Muscle of back (tissue), 11 donors: Measurements from ENCODE around the gene SRSF6. TPM values are rescaled to one million over a fixed set of nuclear protein-coding genes. Genes with fewer than 3 reads are reported as not detected.
"Not testable (repeated sequence)": the region's sequence is repeated elsewhere in the genome, so short reads cannot be mapped to it uniquely, and the experiment has no call there.

ENCODE experiments used
- DNase-seq, 3 donors: peaks; one replicate each; pipeline versions ENCODE4 v3.0.0 to v3.0.0-alpha.2; 2013
- polyA plus RNA-seq, 10 donors: library from polyadenylated mRNA; unstranded; fragments of 120-200 nt; gene quantifications; one replicate each; pipeline ENCODE4 v1.2.1, GENCODE V29; 2013; ENCODE audit not compliant: insufficient read length in 10 of 10

Gene SRSF6
- polyA plus RNA-seq, 10 donors: 125 to 206 (median 155) TPM

DNA sequence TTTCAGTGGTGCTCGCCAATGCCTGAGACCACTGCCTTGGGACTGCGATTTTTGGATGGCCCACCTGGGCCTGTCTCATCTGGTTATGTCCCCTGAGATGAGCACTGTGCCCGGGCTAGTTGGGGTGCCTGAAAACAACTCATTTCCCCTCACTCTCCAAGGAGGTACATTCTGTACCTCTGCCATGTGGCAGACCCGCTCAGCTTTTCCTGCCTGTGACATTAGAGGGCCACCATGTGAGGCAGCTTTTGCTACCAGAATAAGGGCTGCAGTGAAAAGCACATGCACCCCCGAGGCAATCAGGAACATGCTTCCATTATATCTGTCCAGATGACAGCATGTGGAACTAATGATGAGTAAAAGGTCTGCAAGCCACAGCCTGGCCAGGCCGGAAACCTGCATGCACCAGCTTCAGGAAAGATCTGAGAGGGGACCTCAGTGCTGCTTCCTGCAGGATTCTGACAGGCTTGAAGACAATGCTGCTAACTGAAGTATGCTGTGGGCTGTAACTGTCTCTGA, 11.3 kb upstream of the SRSF6 start:
- DNase-seq: no peak

DNA sequence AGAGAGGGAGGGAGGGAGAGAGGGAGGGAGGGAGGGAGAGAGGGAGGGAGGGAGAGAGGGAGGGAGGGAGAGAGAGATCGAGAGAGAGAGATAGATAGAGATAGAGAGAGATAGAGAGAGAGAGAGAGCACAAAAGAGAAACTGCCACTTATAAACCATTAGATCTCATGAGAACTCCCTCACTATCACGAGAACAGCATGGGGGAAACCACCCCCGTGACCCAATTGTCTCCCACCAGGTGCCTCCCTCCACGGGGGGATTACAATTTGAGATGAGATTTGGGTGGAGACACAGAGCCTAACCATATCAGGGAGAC, 9.3 kb upstream of the SRSF6 start:
- DNase-seq: not testable (repeated sequence)

DNA sequence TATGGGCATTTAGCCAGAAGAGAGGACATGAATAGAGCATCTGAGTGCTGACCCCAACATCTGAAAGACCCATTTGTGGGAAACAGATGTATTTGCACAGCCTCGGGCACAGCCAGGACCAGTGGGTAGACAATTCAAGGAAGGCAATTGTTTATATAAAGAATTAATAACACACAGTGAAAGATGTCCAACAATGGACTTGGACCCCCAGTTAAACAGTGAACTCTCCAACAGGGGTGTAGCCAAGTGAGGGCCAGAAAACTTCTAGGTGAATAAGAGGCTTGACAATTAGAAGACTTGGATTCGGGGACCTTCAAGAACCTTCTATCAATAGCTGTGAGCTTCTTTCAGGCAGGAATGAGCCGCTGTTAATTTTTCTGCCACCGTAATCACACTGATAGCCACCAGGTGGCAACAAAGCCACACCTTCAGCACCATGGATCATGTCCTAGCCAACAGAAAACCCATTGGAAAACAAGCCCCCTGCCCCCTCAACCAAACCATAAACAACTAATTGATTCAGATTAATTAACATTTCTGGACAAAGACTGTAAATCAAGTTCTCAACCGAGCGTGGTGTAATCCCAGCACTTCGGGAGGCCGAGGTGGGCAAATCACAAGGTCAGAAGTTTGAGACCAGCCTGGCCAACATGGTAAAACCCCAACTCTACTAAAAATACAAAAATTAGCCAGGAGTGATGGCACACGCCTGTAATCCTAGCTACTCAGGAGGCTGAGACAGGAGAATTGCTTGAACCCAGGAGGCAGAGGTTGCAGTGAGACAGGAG, 8.8 kb upstream of the SRSF6 start:
- peak; percentile 19 to 49 (median 30) for DNase-seq

DNA sequence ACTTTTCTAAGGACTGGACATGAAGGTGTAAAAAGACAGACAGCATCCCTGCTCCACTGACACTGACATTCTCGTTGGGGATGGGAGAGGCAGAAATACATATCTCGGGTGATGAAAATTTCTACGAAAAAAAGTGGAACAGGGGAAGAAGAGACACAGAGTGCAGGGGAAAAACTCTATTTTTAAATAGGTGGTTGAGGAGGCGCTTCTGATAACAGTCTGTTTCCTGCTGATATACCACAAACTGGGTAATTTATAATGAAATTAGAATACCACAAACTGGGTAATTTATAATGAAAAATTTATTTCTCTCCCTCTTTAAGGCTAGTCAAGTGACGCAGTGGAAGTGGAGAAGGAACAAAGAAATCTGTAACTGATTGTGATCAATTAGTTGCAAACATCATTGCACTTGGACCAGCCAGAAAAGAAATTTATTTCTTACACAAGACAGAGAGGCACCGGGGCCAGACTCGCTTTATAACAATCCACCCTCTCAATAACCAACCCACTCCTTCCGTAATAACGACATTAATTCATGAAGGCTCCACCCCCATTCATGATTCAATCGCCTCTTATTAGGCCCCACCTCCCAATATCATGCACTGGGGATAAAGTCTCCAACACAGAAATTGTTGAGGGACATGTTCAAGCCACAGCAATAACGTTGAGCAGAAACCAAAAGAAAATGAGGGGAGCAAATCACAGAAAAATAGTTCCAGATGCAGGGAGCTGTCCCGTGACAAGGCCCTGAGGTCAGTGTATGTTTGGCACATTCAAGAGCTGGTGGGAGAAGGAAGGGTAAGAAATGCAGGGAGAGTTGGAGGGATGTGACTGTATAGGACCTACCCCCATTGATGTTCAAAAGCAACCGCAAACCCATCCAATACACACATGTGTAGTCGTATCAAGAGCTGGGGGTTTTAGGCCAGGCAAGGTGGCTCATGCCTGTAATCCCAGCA, 6.6 kb upstream of the SRSF6 start:
- DNase-seq: no peak

DNA sequence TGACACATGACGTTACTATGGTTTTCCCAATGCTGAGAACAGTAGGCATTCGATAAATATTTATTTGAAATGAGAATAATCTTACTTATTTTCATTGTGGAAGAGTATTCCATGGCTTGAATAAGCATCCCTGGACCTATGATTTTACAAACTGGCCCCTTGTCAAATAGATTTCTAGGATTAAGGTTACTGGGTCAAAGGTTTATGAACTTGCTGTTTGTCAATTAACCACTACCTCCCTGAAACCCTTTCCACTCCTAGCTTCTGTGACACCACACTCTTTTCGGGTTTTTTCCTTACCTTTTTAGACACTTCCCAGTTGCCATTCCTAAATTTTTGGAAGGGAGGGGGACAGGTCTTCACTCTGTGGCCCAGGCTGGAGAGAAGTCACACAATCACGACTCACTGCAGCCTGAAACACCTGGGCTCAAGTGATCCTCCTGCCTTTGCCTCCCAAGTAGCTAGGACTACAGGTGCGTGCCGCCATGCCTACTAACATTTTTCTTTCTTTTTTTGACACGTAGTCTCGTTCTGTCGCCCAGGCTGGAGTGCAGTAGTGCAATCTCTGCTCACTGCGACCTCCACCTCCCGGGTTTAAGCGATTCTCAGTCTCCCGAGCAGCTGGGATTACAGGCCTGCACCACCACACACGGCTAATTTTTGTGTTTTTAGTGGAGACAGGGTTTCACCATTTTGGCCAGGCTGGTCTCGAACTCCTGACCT, 5.1 kb upstream of the SRSF6 start:
- DNase-seq: no peak

DNA sequence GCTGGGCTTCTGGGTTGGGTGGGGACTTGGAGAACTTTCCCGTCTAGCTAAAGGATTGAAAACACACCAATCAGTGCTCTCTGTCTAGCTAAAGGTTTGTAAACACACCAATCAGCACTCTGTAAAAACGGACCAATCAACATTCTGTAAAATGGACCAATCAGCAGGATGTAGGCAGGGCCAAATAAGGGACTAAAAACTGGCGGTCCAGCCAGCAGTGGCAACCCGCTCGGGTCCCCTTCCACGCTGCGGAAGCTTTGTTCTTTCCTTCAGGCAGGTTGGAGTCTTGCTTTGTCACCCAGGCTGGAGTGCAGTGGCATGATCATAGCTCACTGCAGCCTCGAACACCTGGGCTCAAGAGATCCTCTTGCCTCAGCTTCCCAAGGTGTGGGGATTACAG, 1.4 kb upstream of the SRSF6 start:
- DNase-seq: not testable (repeated sequence)

DNA sequence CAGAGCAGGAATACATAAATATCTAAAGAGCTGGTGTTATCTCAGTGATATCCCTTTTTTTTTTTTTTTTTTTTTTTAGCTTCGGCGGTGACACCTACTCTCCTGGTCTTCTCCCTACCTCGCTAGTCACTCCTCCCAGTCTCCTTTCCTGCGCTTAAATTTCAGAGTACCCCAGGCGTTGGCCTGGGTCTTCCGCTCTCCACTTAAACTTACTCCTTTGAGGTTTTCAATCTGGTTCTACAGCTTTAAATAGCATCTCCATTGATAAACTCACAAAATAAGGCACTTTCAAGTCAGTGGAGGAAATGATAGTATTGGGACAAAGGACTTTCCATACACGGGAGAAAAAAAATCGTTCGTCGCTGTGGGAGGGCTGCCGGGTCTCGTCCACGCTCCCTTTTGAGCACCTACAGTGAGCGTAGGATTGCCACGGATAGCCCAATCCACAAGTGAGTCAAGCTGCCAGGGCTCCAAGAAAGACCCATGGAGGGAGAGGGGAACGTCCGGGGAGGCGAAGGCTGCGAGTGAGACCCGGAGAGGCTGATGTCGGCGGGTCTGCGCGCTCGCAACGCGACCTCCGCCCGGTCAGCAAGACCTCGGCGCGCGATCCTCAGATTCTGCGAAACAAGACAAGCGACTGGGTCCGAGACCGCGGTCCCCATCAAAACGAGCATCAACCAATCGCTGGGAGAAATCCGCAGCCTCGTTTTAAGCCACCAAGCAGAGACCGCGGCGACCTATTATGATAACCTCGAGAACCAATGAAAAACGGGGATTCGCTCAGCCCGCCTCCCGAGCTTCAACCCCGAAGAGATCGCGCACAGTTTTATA, 672 bp upstream of the SRSF6 start:
- DNase-seq: peak; percentile 94 to 99 (median 96)

DNA sequence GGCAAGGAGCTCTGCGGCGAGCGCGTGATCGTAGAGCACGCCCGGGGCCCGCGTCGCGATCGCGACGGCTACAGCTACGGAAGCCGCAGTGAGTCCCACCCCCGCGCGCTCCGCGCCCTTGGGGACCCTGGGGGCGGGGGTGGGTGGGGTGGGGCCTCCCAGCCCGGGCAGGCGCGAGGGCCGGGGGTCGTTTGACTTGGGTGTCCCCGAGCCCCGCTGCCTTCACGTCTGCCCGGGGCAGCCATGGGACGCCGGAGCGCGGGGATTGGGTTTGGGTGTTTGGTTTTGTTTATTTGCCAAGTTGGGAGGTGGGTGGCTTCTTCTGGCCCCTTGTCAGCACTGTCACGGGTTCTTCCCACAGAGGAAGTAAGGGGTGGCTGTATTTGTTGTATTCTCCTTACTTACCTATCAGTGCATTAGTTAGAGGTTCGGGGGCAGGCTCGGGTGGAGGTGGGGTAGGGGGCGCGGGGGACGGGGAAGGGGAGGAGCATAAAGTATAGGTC, 777 bp downstream of the SRSF6 start:
- DNase-seq: no peak

DNA sequence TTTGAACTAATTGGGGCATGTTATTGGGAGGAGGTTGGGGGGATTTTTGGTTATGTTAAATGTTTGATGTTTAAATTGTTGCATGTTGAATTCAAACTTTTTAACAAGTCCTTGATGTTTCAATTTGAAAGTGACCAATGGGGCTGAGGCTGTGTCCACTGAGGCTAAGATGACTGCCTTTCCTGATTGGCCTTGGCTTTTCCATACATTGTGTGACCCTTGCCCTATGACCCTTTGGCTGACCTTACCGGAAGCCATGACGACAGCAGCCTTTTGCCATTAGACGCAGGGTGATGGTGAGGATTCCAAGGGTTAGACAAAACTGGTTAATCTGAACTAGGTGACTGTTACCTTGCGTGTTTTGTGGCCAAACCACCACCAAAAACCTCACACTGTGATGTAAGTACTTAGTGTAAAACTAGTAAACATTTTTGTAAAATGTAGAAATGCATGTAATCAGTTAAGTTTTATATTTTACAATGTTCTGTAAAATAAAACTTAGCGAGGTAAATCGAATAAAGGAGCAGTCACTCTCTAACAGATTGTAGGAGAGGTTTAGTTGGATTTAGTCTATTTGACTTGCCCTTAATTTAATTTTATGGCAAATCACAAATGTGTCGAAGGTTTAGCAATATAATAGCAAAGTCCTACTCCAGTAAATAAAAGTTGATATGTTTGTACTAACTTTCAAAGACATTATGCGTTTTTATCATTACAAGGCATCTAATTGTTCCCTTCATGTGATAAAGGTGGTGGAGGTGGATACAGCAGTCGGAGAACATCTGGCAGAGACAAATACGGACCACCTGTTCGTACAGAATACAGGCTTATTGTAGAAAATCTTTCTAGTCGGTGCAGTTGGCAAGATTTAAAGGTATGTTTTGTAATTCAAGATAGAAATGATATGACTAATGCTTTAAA, 1.6 kb downstream of the SRSF6 start:
- DNase-seq: peak; percentile 11 to 40 (median 13)

DNA sequence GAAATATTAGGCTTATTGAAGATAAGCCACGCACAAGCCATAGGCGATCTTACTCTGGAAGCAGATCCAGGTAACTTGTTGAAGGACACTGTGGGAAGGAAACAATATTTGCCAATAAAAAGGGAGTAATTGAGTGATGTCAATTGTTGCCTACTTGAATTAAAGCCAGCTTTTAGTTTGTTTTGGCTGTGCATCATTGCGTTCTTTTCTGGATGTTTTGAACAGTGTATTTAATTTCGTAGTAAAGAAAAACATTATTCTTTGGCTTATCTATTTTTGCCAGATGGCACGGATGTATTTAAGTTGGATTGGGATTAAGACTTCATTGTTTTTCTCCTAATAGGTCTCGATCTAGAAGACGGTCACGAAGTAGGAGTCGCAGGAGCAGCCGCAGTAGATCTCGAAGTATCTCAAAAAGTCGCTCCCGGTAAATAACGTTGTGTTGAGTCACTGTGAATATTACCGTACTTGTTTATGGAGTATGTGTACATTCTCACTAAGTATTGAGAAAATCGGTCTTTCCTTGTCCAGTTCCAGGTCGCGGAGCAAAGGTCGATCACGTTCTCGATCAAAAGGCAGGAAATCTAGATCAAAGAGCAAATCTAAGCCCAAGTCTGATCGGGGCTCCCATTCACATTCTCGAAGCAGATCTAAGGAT, 2.6 kb downstream of the SRSF6 start:
- no peak for DNase-seq

DNA sequence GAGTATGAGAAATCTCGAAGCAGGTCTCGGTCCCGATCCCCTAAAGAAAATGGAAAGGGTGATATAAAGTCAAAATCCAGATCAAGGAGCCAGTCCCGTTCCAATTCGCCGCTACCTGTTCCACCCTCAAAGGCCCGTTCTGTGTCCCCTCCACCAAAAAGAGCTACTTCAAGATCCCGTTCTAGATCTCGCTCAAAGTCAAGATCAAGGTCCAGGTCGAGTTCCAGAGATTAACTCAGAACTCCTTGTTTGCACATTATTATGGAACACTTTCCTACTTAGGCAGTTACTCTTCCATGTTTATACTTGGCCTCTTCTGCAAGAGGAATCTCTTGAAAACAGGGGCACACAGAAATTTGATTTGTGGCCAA, 3.1 kb downstream of the SRSF6 start:
- no peak for DNase-seq

DNA sequence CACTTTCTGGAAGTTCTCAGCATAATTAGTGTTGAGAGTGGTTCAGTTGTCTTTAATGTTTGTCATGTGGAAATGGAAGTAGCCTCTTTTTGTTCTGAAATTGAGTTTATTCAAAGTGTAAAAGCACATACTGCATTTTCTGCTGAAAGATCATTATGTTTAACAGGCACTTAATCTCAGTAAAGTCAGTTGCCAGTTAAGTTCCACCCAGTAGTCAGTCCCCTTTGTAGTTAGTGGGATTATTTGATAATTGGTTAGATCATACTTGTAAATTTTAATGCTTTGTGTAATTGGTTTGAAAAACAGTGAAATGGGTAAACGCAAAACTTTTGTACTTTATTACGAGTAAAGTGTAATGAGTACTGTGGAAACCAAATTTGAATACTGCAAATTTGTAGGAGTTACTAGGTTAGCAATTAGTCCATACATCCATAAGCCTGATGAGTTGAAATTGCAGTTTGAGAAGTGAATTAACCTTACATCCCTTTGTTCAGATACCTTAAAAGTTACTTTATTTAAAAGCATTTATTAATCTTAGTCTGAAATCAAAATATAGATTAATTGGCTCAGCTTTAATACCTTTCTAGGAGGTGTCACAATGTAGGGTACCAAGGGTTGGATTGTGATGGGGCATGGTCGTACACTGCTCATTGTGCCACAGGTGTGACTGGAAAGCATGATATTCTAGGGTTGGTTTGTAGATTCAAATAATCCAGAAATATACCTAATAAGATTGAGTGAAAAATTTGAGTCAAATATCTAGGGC, 4.4 kb downstream of the SRSF6 start:
- DNase-seq: no peak

DNA sequence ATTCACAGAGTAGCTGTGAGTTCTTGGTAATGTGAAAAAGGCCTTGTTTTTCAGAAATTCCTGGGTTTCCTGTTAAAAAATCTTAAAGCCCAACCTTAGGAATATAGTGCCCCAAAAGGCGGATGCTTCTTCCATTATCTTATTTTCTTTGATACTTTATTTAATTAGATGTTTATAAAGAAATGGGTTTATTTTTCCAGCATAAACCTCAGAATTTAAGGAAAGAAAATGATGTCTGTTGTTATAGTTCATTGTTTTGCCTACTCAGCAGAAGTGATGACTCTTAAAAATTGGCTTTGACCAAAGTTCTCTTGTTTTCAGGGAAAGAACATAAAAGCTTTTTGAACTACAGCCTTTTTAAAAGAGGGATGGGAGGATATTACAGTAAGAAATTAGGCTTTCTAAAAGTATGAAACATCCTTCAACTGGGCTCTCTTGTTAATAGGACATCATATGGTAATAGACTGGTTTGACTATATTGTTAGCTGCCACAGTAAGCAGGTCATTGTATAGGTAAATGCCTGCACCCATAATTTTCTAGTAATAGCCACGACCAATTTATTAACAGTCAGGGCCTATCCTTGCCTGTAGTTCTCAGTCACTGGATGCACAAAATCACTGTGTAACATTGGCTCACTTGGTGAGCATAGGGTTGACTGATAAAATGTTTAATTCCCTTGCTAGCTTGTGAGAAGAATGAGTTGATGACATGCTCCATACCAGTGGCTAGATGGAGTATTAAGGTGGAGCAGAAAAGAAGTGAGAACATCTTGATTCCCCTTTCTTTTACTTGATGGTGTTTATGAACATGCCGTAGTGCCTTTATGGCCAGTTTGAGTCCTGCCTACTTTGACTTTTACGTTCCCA, 5.2 kb downstream of the SRSF6 start:
- no peak for DNase-seq

DNA sequence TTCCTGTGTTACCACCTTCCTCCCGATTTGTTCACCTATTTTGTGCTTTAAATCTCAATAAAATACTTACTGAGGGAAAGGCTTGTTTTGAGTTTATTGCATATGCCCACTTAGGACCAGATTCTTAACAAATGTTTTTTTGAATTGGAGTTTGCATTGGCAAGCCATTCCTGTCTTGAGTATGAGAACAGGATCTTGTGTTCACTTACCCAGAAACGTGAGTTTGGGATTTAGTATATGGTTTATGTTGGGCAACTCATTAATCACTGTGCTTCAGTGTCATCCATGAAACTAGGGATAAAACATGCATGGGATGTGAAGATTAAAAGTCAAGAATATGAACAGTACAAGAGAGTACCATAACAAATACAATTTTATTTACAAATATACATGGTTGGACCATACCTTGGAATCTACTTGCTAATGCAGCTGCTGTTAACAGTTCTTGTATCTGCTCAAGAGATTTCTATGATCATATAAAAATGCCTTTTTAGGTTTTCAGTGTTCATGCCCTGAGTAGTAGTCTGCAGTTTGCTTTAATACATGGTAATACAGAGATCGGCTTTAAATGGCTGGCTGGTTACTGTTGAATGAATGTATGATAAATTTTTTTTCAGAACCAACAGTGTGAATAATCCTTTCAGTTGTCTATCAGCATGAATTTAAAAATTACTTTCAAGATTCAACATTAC, 6.0 kb downstream of the SRSF6 start:
- DNase-seq: no peak

DNA sequence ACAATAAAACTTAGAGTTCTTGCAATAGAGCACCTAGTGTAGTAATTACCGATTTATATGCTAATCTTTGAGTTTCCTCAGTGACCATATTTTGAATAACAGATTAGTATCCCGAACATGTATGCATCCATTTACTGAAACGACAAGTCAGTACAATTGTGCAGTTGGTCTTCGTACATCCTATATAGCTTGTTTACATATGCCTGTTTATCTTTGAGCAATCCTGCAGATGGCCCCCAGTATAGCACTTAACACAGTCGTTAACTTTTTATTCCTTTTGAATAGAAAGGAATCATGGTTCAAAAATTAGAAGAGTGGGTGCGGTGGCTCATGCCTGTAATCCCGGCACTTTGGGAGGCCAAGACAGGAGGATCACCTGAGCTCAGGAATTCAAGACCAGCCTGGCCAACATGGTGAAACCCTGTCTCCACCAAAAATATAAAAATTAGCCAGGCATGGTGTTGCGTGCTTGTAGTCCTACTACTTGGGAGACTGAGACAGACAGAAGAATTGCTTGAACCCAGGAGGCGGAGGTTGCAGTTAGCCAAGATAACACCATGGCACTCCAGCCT, 6.6 kb downstream of the SRSF6 start:
- no peak for DNase-seq

DNA sequence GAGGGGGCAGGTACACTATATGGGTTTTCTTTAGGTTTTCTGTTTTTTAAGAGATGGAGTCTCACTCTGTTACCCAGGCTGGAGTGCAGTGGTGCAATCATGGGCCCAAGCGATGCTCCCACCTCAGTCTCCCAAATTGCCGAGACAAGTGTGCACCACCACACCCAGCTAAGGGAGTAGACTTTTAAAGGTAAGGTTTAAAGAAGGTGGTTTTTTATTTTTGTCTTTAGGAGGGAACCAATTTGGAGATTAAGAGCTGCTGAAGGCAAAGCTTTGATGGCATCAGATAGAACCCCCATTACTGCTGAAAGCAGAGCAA, 7.9 kb downstream of the SRSF6 start:
- no peak for DNase-seq

DNA sequence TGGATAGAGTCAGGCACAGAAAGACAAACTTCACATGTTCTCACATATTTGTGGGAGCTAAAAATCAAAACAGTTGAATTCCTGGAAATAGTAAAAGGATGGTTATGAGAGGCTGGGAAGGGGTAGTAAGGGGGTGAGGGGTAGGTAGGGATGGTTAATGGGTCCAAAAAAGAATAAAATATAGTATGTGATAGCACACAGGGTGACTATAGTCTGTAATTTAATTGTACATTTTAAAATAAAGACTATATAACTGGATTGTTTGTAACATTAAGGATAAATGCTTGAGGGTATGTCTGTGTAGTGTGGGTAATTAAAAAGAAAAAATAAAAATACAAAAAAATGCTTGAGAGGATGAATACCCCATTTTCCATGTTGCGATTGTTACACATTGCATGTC, 9.9 kb downstream of the SRSF6 start:
- DNase-seq: no peak
